ENCODE results near the gene KRT78. TPM values are rescaled to one million over a fixed set of nuclear protein-coding genes. Genes with fewer than 3 reads are reported as not detected.

KRT78 gene
- total and polyA plus RNA-seq, 9 of the 15 experiments (the other 6 are each of a cell fraction or from before 2014, with no cell fraction given), result not detected

DNA sequence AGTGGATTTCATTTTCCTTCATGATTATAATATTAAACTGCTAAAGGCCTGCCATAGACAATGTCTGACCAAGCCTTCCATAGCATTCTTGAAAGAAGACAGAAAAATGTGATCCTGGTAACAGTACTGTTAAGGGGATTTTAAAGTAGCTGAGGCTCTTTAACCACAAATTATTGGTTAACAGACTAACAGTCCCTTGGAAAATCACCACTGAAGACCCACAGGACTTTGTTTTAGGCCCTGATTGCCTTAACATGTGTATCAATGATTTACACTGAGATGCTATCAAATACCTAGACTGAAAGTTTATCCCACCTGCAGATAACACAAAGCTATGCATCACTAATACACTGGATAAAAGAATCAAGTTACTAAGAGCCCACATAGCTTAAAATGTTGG is 20.6 kb downstream of the KRT78 start:
- Histone ChIP-seq H3K9ac (ENCODE audit: insufficient read depth in 1 of 2, low read depth in 2 of 2, low read length in 2 of 2) (no peak overlapping the region), H3K79me2 (ENCODE audit: control insufficient read depth, insufficient read depth, low read length) (no peaks in the 10 kb centered on the region), H3K27me3 (ENCODE audit: control insufficient read depth in 2 of 2, insufficient read depth in 2 of 2, low read length in 2 of 2) (peaks cover 35 to 63% of the 10 kb centered on the region in 2 experiments), H3K4me1 (replicated peaks in 1 of 2; ENCODE audit: control insufficient read depth in 2 of 2, insufficient read depth in 2 of 2, low read length in 2 of 2) (no peaks in the 10 kb centered on the region; a peak in 1 of 5 replicates), H3K9me1 (ENCODE audit: control insufficient read depth, insufficient read depth, low read length) (no peaks in the 10 kb centered on the region), H3K4me2 (ENCODE audit: insufficient read depth, low read length) (no peak overlapping the region), H3K9me3 (replicated peaks; ENCODE audit: control insufficient read depth, insufficient read depth, low read depth, low read length) (no peaks in the 10 kb centered on the region), H3K27ac (ENCODE audit: extremely low read depth, low read depth, low read length) (no peak overlapping the region), H2AFZ (ENCODE audit: low read depth, low read length) (no peak overlapping the region), H3K4me3 (no peak overlapping the region), H3K36me3 (ENCODE audit: control insufficient read depth, insufficient read depth, low read length) (no peaks in the 10 kb centered on the region), H4K20me1 (replicated peaks; ENCODE audit: control insufficient read depth, insufficient read depth, low read length) (no peaks in the 10 kb centered on the region; the same call in 1 of the 2 replicates)
- DNase-seq (ENCODE audit: extremely low read depth in 1 of 4, low spot score in 3 of 4), result no peak
- no peak for FAIRE-seq
- POLR2A ChIA-PET, result interaction anchor here (0.6 to 0.7 kb wide), 2 partner anchors 12 to 46 kb away, joined by 3 read pairs; no protein-coding TSS in a partner anchor
- CTCF ChIA-PET (ENCODE audit: low intra/inter-chr PET ratio), result no interaction called here
- no peak for ATAC-seq
- TF ChIP-seq RBBP5 (IDR thresholded peaks at IDR 0.05; ENCODE audit: borderline replicate concordance, insufficient read depth, low read length, poor library complexity, severe bottlenecking) (no peak), SIN3B (IDR thresholded peaks at IDR 0.05; ENCODE audit: low read depth) (no peak), RREB1 (CRISPR knock-in tag; IDR thresholded peaks at IDR 0.05) (no peak), PTRF (tag; IDR thresholded peaks at IDR 0.05) (no peak), GTF2E2 (tag; IDR thresholded peaks at IDR 0.05) (no peak), TEAD1 (CRISPR knock-in tag; IDR thresholded peaks at IDR 0.05) (no peak), CREM (IDR thresholded peaks at IDR 0.05; ENCODE audit: low read depth) (no peak), ZNF12 (CRISPR knock-in tag; IDR thresholded peaks at IDR 0.05) (no peak), FOXM1 (IDR thresholded peaks at IDR 0.05; ENCODE audit: low read depth) (no peak), FOXM1 (CRISPR knock-in tag; IDR thresholded peaks at IDR 0.05; ENCODE audit: low read depth) (no peak), ZNF76 (CRISPR knock-in tag; IDR thresholded peaks at IDR 0.05; ENCODE audit: borderline replicate concordance) (no peak)
- intact Hi-C loops (cut with micrococcal nuclease), result no loop called here
- no TSS peak for BruUV-seq (replicated peaks)
- in situ Hi-C loops (cut with MboI), result no loop called here

All from K562 (cell line).